ENCODE data around the gene CNTNAP2. TPM values are rescaled to one million over a fixed set of nuclear protein-coding genes. Genes with fewer than 3 reads are reported as not detected.
A peak's percentile ranks its signal among the peaks of the same experiment; 100 is the strongest.

The CNTNAP2 gene
- total and polyA plus RNA-seq, 2 of the 8 experiments (the other 6 are each of a cell fraction or from before 2014, with no cell fraction given) = 27.9 to 71.0 TPM

- Histone ChIP-seq H3K4me2 (ENCODE audit: insufficient read depth in 1 of 2, low read depth in 2 of 2, low read length in 2 of 2) (no peak overlapping the region), H3K14ac (ENCODE audit: insufficient read length) (no peak overlapping the region), H3K79me2 (ENCODE audit: control insufficient read depth in 1 of 2, insufficient read depth in 2 of 2, low read length in 2 of 2) (no peaks in the 10 kb centered on the region), H2BK5ac (ENCODE audit: low read depth, low read length) (no peak overlapping the region), H3K18ac (ENCODE audit: extremely low read depth, low read length) (peak overlapping the region; percentile 43; the same call in 1 of the 2 replicates), H3K27me3 (replicated peaks in 1 of 4; ENCODE audit: control insufficient read depth in 3 of 4, extremely low read depth in 1 of 4, insufficient read depth in 3 of 4, low read length in 3 of 4) (no peaks in the 10 kb centered on the region), H4K91ac (replicated peaks; ENCODE audit: insufficient read length, low read length) (no peak overlapping the region), H3K4me3 (ENCODE audit: extremely low read depth in 1 of 4, insufficient read depth in 2 of 4, low read depth in 3 of 4, low read length in 4 of 4) (no peak overlapping the region), H3K27ac (ENCODE audit: low read depth, low read length) (no peak overlapping the region), H4K5ac (ENCODE audit: insufficient read length, low read depth, low read length) (no peak overlapping the region), H3K56ac (replicated peaks; ENCODE audit: insufficient read length, low read depth, low read length) (no peak overlapping the region), H3K79me1 (ENCODE audit: low read depth, low read length) (no peaks in the 10 kb centered on the region), H4K20me1 (replicated peaks in 1 of 2; ENCODE audit: control insufficient read depth in 1 of 2, insufficient read depth in 2 of 2, low read length in 2 of 2) (no peaks in the 10 kb centered on the region), H2BK15ac (ENCODE audit: low read length) (no peak overlapping the region), H2BK120ac (replicated peaks; ENCODE audit: low read depth, low read length) (no peak overlapping the region), H2AFZ (ENCODE audit: low read length) (no peak overlapping the region), H3K36me3 (ENCODE audit: control insufficient read depth in 2 of 4, insufficient read depth in 4 of 4, low read length in 3 of 4) (no peaks in the 10 kb centered on the region), H3K4ac (replicated peaks; ENCODE audit: insufficient read length, low read depth, low read length) (no peak overlapping the region), H2BK20ac (ENCODE audit: low read length) (no peak overlapping the region), H3K9me3 (ENCODE audit: insufficient read depth in 2 of 2, low read depth in 1 of 2, low read length in 1 of 2) (no peaks in the 10 kb centered on the region), H4K8ac (ENCODE audit: extremely low read depth, insufficient read depth, low read length) (no peak overlapping the region), H3K23me2 (ENCODE audit: low read depth, low read length) (no peaks in the 10 kb centered on the region), H3K4me1 (replicated peaks in 1 of 4; ENCODE audit: control insufficient read depth in 3 of 4, insufficient read depth in 4 of 4, low read length in 3 of 4) (no peaks in the 10 kb centered on the region), H2BK12ac (ENCODE audit: low read depth, low read length) (no peak overlapping the region), H2AK5ac (ENCODE audit: low read depth, low read length) (no peak overlapping the region), H3K9ac (replicated peaks in 1 of 4; ENCODE audit: extremely low read depth in 1 of 4, low read depth in 3 of 4, low read length in 3 of 4) (no peak overlapping the region), H3K23ac (ENCODE audit: insufficient read length) (no peak overlapping the region)
- POLR2A ChIA-PET (ENCODE audit: partially characterized antibody) = no interaction called here
- DNase-seq (ENCODE audit: low read depth in 1 of 2, low spot score in 2 of 2) = no peak
- FAIRE-seq = no peak
- CTCF ChIA-PET (ENCODE audit: partially characterized antibody) = interaction anchor here (1.9 kb wide), 1 partner anchor 9 kb away, joined by 4 read pairs; no protein-coding TSS in a partner anchor
- 77% methylated on average over 6 of the region's 6 CpGs; no CpG with 5 or more reads in 1 of the 2 experiments for WGBS, 2 experiments (ENCODE audit: extremely low coverage in 1 of 2, insufficient coverage in 1 of 2, insufficient read length in 1 of 2, insufficient replicate concordance in 2 of 2, low coverage in 1 of 2, low lambda C conversion rate in 2 of 2, missing lambda C conversion rate in 1 of 2)
- no peak for TF ChIP-seq SRF (IDR thresholded peaks at IDR 0.05; ENCODE audit: low read depth, low read length)
- TF ChIP-seq TBP (IDR thresholded peaks at IDR 0.05; ENCODE audit: low read depth, low read length) = no peak
- TF ChIP-seq SUZ12 (IDR thresholded peaks at IDR 0.05; ENCODE audit: low read length) = no peak
- no peak for TF ChIP-seq FOSL1 (IDR thresholded peaks at IDR 0.05; ENCODE audit: insufficient read depth, low read depth, low read length)
Observed at GRCh38 chr7:146424084-146424483, 307.5 kb downstream of the CNTNAP2 start.
